SK-N-SH (cell line): ENCODE results near the gene TBPL1. TPM values are rescaled to one million over a fixed set of nuclear protein-coding genes. Genes with fewer than 3 reads are reported as not detected.

ENCODE experiments used
- CTCF ChIA-PET: fragments of 300-600, 350-600 bp; formaldehyde crosslinking; extraction: SDS; loops from one replicate; lab custom pipeline; 2021; lab: Yijun Ruan, JAX
- POLR2A ChIA-PET: fragments of 350-600 bp; sonication (Branson Sonifier 250); formaldehyde crosslinking; extraction: SDS; loops from one replicate; lab custom pipeline; 2020; ENCODE audit warnings: antibody characterized with exemption, inconsistent platforms; lab: Yijun Ruan, JAX
- DNase-seq: peaks from one replicate; pipeline ENCODE4 v3.0.0; 2012
- H2AFZ ChIP-seq: fragments of 200-600 bp; sonication (generic); 2 replicates; pipeline ENCODE4 v1.8.1; 2016; ENCODE audit warnings: antibody characterized with exemption, mild to moderate bottlenecking, low read depth
- H3F3A ChIP-seq: fragments of 200-600 bp; sonication (generic); replicated peaks from 2 replicates; pipeline ENCODE3; 2016; ENCODE audit warnings: antibody characterized with exemption, mild to moderate bottlenecking; ENCODE audit not compliant: insufficient read depth
- H3K27ac ChIP-seq, 2 experiments: fragments of 200-500 bp in 1 of 2; fragments of 200-600 bp in 1 of 2; sonication (Bioruptor generic) in 1 of 2; sonication (generic), shearing (Covaris generic) in 1 of 2; 2 replicates each; pipeline versions ENCODE4 v1.5.1 to v1.6.1; 2014 to 2016; ENCODE audit warnings: low read depth in 2 of 2, inconsistent platforms in 1 of 2, low read length in 1 of 2, mild to moderate bottlenecking in 1 of 2, mixed read lengths in 1 of 2
- H3K27me3 ChIP-seq: fragments of 200-600 bp; sonication (generic), shearing (Covaris generic); 2 replicates; pipeline ENCODE4 v1.6.1; 2016; ENCODE audit warnings: mixed run types; ENCODE audit not compliant: insufficient read depth
- H3K36me3 ChIP-seq, 2 experiments: fragments of 200-500 bp in 1 of 2; fragments of 200-600 bp in 1 of 2; sonication (Bioruptor generic) in 1 of 2; sonication (generic) in 1 of 2; replicated peaks in 1 of 2; 2 replicates each; pipeline versions ENCODE3 to v1.5.1; 2014 to 2016; ENCODE audit warnings: low read length in 1 of 2, mild to moderate bottlenecking in 1 of 2; ENCODE audit not compliant: insufficient read depth in 2 of 2, control insufficient read depth in 1 of 2
- H3K4me1 ChIP-seq, 2 experiments: fragments of 200-500 bp in 1 of 2; fragments of 200-600 bp in 1 of 2; sonication (Bioruptor generic) in 1 of 2; sonication (generic), shearing (Covaris generic) in 1 of 2; 2 replicates each; pipeline versions ENCODE4 v1.5.1 to v1.6.1; 2014 to 2016; ENCODE audit warnings: low read depth in 1 of 2, low read length in 1 of 2, mixed run types in 1 of 2; ENCODE audit not compliant: insufficient read depth in 2 of 2, control insufficient read depth in 1 of 2
- H3K4me2 ChIP-seq: fragments of 200-600 bp; sonication (generic), shearing (Covaris generic); 2 replicates; pipeline ENCODE4 v1.6.1; 2017; ENCODE audit warnings: mixed run types
- H3K4me3 ChIP-seq, 2 experiments: fragments of 200-500 bp in 1 of 2; fragments of 200-600 bp in 1 of 2; sonication (Bioruptor generic) in 1 of 2; sonication (generic), shearing (Covaris generic) in 1 of 2; 2 replicates each; pipeline versions ENCODE4 v1.5.1 to v1.8.1; 2014 to 2016; ENCODE audit warnings: low read depth in 2 of 2, inconsistent platforms in 1 of 2, low read length in 1 of 2, mild to moderate bottlenecking in 1 of 2, mixed read lengths in 1 of 2, moderate library complexity in 1 of 2
- H3K79me2 ChIP-seq: fragments of 200-600 bp; sonication (generic); 2 replicates; pipeline ENCODE4 v1.8.1; 2017; ENCODE audit warnings: mild to moderate bottlenecking; ENCODE audit not compliant: insufficient read depth
- H3K9ac ChIP-seq: fragments of 200-600 bp; sonication (generic); 2 replicates; pipeline ENCODE4 v1.6.1; 2017; ENCODE audit warnings: mixed run types
- H3K9me2 ChIP-seq: fragments of 200-600 bp; sonication (generic); 2 replicates; pipeline ENCODE4 v1.6.1; 2017; ENCODE audit warnings: mixed run types
- H3K9me3 ChIP-seq: fragments of 200-600 bp; sonication (generic); 2 replicates; pipeline ENCODE4 v1.6.1; 2017; ENCODE audit warnings: mixed run types, mild to moderate bottlenecking, moderate library complexity
- H4K20me1 ChIP-seq: fragments of 200-600 bp; sonication (generic); 2 replicates; pipeline ENCODE4 v1.6.1; 2017; ENCODE audit warnings: mild to moderate bottlenecking, mixed run types; ENCODE audit not compliant: insufficient read depth
- ELF1 ChIP-seq: IDR thresholded peaks from 2 replicates; pipeline ENCODE4 v1.4.0; 2012
- EZH2phosphoT487 ChIP-seq: fragments of 200-600 bp; sonication (generic); IDR thresholded peaks from 2 replicates; pipeline ENCODE4 v1.6.1; 2017; ENCODE audit warnings: low read depth, mixed run types, mild to moderate bottlenecking, antibody characterized with exemption, moderate library complexity, borderline replicate concordance
- FOXJ3 ChIP-seq: sonication (generic); formaldehyde crosslinking; IDR thresholded peaks from 2 replicates; pipeline ENCODE4 v1.5.1; 2020; ENCODE audit warnings: mild to moderate bottlenecking, missing genetic modification reagents
- JUND ChIP-seq: IDR thresholded peaks from 2 replicates; pipeline ENCODE4 v1.4.0; 2012
- MXI1 ChIP-seq: IDR thresholded peaks from 2 replicates; pipeline ENCODE4 v1.6.1; 2012; ENCODE audit warnings: mild to moderate bottlenecking, low read depth, low read length, improper control_type of control experiment
- NFIC ChIP-seq: IDR thresholded peaks from 2 replicates; pipeline ENCODE4 v1.4.0; 2012; ENCODE audit warnings: borderline replicate concordance
- NRF1 ChIP-seq: IDR thresholded peaks from 2 replicates; pipeline ENCODE4 v1.6.1; 2012; ENCODE audit warnings: low read depth, mild to moderate bottlenecking, low read length
- PBX3 ChIP-seq: IDR thresholded peaks from 2 replicates; pipeline ENCODE4; 2012
- POLR2AphosphoS5 ChIP-seq: IDR thresholded peaks from 2 replicates; pipeline ENCODE4 v1.6.1; 2012; ENCODE audit warnings: low read depth, low read length
- REST ChIP-seq: IDR thresholded peaks from 2 replicates; pipeline ENCODE4 v1.6.1; 2012; ENCODE audit warnings: mild to moderate bottlenecking, low read depth, low read length, moderate library complexity
- RFX5 ChIP-seq: IDR thresholded peaks from 2 replicates; pipeline ENCODE4 v1.6.1; 2012; ENCODE audit warnings: mild to moderate bottlenecking, improper control_type of control experiment, low read length
- SIN3A ChIP-seq: IDR thresholded peaks from 2 replicates; pipeline ENCODE4 v1.6.1; 2012; ENCODE audit warnings: low read depth, mild to moderate bottlenecking, low read length, moderate library complexity, borderline replicate concordance
- TEAD4 ChIP-seq: IDR thresholded peaks from 2 replicates; pipeline ENCODE4 v1.4.0; 2012; ENCODE audit warnings: mild to moderate bottlenecking, borderline replicate concordance; ENCODE audit not compliant: insufficient read depth
- YY1 ChIP-seq: IDR thresholded peaks from 2 replicates; pipeline ENCODE4 v1.4.0; 2012; ENCODE audit warnings: low read depth, mild to moderate bottlenecking
- ZBTB33 ChIP-seq: IDR thresholded peaks from 2 replicates; pipeline ENCODE4 v1.4.0; 2012; ENCODE audit warnings: low read depth, borderline replicate concordance
- WGBS: methylation state at CpG from one replicate; pipeline ENCODE4 v1.1.6; 2017; ENCODE audit warnings: low lambda C conversion rate; 5-methylcytosine and 5-hydroxymethylcytosine counted together
- polyA plus RNA-seq, 3 experiments: library from polyadenylated mRNA; depleted of rRNA; stranded (reverse); fragments of >200 nt; gene quantifications; 2 replicates each; pipeline ENCODE4 v1.2.3, GENCODE V29; 2012
- TF ChIP-seq, protein P1 (sequence below): fragments of 150-350 bp; IDR thresholded peaks from 2 replicates; pipeline ENCODE4 v1.6.1; 2017; ENCODE audit warnings: antibody characterized with exemption, low read length, low read depth, borderline replicate concordance

The TBPL1 gene
- polyA plus RNA-seq, 1 of the 3 experiments (the other 2 are of a cell fraction), result 16.3 TPM

DNA sequence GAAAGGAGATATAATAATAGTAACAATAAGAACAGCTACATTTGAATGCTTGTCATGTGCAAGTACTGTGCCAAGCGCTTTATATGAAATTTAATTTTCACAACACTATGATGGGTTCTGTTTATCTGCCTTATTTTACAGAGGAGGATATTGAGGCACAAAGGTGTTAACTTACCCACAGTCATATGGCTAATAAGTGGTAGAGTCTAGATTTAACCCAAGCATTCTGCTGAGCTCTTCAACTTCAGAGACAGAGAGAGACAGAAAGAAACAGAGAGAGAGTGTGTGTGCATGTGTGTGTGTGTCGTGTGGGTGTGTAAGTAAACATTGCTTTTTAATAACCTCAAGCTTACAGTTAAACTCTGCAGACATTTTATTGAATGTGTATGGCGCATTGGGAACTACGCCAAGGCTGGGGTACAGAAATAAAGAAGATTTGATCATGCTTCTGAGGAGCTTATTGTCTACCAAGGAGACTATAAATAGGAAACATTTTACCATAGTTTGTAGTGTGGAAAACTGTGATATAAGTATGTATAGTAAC, 12.9 kb downstream of the TBPL1 start:
- H3K27me3 ChIP-seq, result no peaks in the 10 kb centered on the region
- H2AFZ ChIP-seq, result no peak overlapping the region
- H3K4me1 ChIP-seq, result peaks cover 5 to 8% of the 10 kb centered on the region in 2 experiments; a peak in 3 of 4 replicates
- no peaks in the 10 kb centered on the region for H3K36me3 ChIP-seq
- no peak overlapping the region for H3K27ac ChIP-seq
- TF ChIP-seq RFX5, result no peak
- no peak for TF ChIP-seq REST
- TF ChIP-seq ZBTB33, result no peak
- TF ChIP-seq YY1, result no peak
- TF ChIP-seq MXI1, result no peak
- no peak for TF ChIP-seq TEAD4
- no peak for TF ChIP-seq NFIC
- TF ChIP-seq NRF1, result no peak
- TF ChIP-seq SIN3A, result no peak
- no peak for TF ChIP-seq FOXJ3 (CRISPR knock-in tag)
- no peak for TF ChIP-seq PBX3
- no peak for TF ChIP-seq JUND
- TF ChIP-seq, protein P1, sequence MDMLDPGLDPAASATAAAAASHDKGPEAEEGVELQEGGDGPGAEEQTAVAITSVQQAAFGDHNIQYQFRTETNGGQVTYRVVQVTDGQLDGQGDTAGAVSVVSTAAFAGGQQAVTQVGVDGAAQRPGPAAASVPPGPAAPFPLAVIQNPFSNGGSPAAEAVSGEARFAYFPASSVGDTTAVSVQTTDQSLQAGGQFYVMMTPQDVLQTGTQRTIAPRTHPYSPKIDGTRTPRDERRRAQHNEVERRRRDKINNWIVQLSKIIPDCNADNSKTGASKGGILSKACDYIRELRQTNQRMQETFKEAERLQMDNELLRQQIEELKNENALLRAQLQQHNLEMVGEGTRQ, result no peak
- TF ChIP-seq ELF1, result no peak
- TF ChIP-seq POLR2AphosphoS5, result no peak
- no peak for TF ChIP-seq EZH2phosphoT487
- no peak overlapping the region for H3K4me3 ChIP-seq
- no peak for DNase-seq
- peaks cover 18% of the 10 kb centered on the region; the same call in 1 of the 2 replicates for H4K20me1 ChIP-seq
- no peak overlapping the region for H3K9ac ChIP-seq
- ChIA-PET CTCF (interaction anchor here (0.9 to 3.9 kb wide), 7 partner anchors 9 to 131 kb away, joined by 3 to 21 read pairs (median 7); partner anchors contain the start of gene TBPL1), POLR2A (no interaction called here)
- H3K9me2 ChIP-seq, result no peaks in the 10 kb centered on the region
- WGBS, result 94% methylated on average over 4 of the region's 4 CpGs
- H3K79me2 ChIP-seq, result peaks cover 82% of the 10 kb centered on the region
- H3K4me2 ChIP-seq, result no peak overlapping the region
- H3K9me3 ChIP-seq, result no peaks in the 10 kb centered on the region
- H3F3A ChIP-seq, result peaks cover 6% of the 10 kb centered on the region
